A172 (cell line): ENCODE data around the gene CFAP77. TPM values are rescaled to one million over a fixed set of nuclear protein-coding genes. Genes with fewer than 3 reads are reported as not detected.
A peak's percentile ranks its signal among the peaks of the same experiment; 100 is the strongest.

Experiments used
- DNase-seq: peaks from one replicate; pipeline ENCODE4 v3.0.0-alpha.2; 2015; ENCODE audit warnings: low spot score
- total RNA-seq: library from RNA; depleted of rRNA; stranded (reverse); fragments of >200 nt; shearing (Covaris generic); gene quantifications from 2 replicates; pipeline ENCODE4 v1.2.3, GENCODE V29; 2014; rRNA removed

The CFAP77 gene
- total RNA-seq, 1 experiment from 2014 or later: not detected

DNA sequence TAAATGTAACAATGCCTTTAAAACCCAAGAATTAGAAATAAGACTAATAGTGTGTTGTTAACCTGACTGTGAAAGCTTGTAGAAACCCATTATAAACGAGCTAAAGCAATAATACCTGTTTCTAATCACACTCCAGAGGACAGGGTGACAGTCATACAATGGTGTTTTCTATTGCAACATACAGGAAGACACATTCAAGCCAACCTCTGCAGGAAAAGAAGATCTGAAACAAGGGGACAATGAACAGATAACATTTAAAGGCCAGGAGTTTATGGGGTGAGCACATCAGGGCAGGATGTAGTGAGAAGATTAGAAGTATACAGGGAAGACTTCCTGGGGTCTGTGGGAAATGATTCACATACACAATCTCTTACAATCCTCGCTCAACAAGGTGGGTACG is 186.2 kb downstream of the CFAP77 start:
- no peak for DNase-seq

DNA sequence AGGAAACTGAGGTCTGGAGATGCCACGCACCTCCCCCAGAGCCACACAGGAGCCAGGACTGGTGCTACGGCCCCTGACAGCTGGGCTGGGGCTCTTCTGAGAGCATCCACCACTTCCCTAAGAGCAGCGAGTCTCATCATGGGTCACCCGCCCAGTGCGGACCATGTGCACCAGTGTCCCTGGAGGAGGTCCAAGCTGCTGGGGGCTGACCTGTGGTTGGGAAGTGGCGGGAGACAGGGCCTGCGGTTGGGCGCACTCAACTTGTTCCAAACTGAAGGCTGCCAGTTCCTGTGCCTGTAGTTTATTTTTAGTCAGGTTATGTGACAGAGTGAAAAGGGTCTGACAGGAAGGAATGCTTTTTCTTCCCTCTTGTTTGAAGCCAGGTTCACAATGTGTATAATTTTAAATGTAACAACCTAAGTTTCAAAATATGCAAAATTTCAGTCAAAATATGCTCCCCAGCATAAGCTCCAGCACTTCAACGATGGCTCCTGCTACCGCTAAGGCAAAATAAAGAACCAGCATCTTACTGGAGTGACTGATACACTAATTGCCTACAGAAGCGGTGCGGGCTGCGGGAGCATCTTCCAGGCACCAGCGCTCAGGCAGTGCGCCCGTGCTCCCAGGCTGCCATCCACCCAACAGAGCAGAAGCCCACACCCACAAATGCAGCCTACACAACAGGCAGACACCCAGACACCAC is 187.2 kb downstream of the CFAP77 start:
- DNase-seq: peak; percentile 61

DNA sequence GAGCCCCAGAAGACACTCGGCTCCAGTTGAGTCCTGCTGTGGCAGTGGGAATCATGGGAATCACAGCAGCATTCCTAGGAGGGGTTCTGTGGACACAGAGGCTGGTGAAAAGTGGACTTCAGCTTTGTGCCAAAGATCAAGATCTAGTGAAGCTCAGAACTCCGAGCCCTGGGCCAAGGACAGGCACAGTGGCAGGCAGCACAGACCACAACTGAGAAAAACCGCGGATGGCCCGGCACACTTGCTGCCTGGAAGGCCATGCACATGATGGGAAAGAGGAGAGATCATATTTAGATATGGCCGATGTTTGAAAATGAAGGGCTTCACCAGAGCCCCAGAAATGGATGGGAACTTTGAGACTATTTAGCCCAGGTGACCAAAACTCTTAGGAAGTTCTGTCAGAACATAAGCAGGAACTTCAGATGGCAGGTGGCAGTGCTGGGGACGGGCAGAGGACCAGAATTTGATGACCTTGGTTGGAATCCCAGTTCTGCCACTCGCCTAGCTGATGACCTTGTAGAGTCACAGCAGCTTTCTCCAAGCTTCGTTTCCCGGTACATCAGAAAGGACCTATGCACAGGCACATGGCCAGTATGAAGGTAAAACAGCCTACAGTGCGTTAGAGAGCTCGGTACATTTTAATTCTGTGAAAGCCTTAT is 190.4 kb downstream of the CFAP77 start:
- DNase-seq: no peak

DNA sequence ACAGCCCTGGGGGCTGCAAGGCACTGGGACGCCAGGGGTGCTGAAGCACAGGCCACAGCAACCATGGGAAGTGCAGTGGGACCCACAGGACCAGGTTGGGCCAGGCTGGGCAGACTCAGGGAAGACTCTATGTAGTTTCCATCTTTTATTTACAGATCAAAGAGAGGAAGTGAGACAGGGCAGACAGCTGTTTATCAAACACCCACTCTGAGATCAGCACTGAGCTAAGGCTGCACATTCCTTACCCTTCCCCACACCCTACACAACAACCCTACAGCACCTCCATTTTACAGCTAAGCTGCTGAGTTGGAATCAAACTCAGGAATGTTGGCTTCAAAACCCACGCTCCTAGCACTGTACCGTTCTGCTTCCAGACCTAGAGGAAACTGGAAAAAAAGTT is 192.2 kb downstream of the CFAP77 start:
- no peak for DNase-seq

DNA sequence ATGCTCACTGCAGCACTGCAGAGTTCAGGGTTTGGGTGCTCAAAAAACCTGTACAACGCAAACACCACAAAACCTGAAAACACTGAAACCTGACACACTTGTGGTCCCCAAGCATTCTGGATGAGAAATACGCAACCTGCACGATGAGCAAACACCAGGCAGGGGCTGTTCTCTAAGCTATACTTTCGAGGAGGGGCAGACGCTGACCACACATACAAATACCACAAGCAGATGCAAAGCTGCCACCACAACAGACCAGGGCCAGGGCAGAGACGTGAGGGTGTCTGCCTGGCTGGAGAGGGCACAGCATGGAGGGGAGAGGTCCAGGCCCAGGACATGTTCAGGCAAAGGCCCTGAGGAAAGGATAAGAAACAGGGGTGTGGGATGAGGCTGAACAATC is 195.4 kb downstream of the CFAP77 start:
- DNase-seq: no peak

DNA sequence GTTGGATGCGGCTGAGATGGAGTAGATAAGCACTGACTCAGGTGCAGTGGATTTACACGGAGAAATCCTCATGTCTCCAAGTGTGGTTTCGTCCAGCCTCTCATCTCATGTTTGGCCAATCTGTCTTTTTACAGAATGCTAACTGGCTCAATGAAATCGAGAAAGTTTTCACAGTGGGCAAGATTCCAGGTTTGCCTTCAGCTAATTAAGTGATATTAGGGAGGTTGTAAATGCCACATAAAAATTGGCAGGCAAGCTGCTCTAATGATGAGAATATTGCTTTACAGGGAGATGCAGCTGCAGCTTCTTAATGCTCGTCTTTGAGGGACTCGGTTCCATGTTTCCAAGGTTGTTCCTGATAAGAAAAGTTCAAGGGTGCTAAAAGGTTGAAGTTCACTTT is 196.1 kb downstream of the CFAP77 start:
- DNase-seq: no peak

DNA sequence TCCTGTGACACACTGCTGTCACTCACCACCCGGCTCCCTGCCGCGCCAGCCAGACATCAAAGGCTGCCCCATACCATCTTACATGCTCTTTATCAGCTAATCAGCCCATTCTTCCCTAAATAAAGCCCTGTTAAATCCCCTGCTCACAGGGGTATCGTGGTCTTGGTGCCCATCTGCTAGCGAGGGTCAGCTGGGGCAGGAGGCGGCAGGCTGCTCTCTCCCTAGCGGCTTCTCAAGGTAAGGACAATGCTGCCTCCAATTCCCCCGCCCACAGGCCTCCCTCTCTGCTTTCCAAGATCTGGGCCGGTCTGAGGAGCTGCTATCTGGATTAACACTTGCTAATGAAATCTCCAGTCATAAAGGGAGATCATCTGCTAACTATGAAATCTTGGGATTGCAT is 199.2 kb downstream of the CFAP77 start:
- no peak for DNase-seq

DNA sequence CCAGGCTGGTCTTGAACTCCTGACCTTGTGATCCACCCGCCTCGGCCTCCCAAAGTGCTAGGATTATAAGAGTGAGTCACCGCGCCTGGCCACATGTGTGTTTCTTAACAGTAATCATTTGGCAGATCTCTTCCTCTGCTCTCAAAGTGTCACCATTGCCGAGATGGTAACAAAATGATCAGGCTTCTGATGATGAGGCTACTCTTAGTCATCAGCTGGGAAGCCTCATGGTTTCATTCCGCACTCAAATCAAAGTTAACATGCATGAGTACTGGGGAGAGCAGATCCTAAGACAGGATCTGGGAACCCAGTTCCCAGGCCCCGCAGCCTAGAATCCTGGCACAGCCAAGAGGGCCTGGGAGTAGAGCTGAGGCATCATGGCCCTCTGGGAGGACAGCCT is 199.8 kb downstream of the CFAP77 start:
- peak; percentile 95 for DNase-seq

DNA sequence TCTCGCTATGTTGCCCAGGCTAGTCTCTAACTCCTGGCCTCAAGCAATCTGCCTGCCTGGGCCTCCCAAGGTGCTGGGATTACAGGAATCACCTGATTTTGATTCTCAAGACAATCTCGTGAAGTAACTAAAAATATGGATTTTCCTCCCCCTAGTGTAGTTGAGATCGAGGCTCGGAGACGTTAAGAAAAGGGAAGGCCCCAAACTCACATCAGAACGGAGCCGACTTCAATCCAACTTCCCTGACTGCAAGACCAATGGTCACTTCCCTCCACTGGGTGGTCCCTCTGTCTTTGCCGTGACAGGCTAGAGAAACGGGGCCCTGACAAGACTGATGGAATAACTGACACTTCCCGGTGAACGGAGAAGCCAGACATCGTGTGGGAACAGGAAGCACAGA is 200.7 kb downstream of the CFAP77 start:
- DNase-seq: no peak

DNA sequence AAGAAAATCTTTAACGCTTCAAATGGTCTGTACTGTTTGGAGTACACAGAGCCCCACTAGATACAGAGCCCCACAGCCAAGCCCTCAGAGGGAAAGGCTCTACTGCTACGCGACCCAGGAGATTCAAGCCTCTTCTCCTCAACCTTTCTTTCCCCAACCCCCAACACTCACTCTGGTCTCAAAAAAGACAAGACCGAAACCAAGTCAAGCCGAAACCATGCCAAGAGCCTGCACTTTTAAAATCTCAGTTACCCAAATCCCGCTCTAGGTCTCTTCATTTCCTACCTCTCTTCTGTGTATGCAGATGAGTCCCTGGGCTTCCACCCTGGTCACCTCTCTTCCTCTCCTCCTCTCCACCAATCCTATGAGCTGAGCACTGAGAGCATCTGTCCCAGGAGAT is 204.3 kb downstream of the CFAP77 start:
- no peak for DNase-seq

DNA sequence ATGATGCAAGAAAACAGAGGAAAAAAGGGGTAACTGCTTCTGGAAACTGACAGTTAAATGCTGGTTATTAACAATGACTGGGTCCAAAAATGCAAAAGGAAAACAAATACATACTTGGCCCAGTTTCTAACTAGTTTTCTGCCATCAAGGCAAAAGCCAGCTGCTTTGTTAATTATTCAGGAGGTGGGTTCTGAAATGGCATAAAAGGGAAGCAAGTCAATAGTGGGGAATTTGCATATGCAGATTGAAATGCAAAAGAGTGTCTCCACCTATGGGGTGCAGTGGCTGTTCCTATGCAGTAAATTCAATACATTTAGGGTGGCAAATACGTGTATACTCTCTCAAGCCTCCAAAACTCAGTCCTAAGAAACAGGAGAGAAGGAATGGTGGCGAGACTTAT is 205.8 kb downstream of the CFAP77 start:
- DNase-seq: no peak

DNA sequence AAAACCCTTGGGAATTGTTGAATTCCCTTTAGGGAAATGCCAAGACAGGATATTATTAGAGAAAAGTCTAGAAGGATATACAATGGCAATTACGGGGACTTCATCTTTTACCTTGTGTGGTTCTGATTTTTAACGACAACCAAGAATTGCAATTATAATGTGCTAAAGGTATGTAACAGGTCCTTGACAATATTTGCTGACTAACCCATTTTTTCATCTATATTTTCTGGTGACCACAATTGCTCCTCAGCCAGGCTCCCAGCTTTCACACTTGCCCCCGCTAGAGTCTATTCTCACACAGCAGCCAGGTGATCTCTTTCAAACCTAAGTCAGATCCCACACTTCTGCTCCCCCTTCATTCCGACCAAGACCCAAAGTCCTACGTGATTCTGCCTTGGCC is 206.7 kb downstream of the CFAP77 start:
- no peak for DNase-seq

DNA sequence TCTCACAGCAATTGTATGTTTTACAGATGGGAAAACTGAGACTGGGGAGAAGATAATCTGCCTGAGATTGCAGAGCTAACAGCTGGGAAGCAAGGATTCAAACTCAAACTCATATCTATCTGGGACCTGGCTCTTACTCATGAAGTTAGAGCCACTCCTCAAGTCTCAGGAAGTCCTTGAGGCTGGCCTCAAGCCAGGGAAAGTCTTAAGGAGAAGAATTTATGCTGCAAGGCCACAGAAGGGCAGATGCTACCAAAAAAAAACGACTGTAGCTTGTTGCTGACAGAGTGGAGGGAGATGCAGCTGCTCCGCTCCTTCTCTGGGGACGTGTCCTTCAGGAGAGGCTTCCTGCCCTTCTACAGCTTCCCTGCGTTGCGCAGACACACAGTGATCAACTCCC is 212.1 kb downstream of the CFAP77 start:
- DNase-seq: peak; percentile 41

Other genes with a start within 250 kb of the CFAP77 start
- 3.8 and 5.7 TPM in 2 replicates for gene NTNG2, start 248.2 kb upstream of the CFAP77 start, total RNA-seq
- 32.3 and 33.6 TPM in 2 replicates for gene SETX, start 55.2 kb upstream of the CFAP77 start, total RNA-seq
- gene TTF1, start 3.4 kb upstream of the CFAP77 start, total RNA-seq: 29.2 and 30.1 TPM in 2 replicates
- gene BARHL1, start 172.4 kb downstream of the CFAP77 start, total RNA-seq: not detected in 2 replicates